Keratinocyte (primary cell): Measurements from ENCODE around the gene STAG3.

Experiments
- EZH2 ChIP-seq: IDR thresholded peaks from one replicate; pipeline ENCODE4 v1.6.1; 2012; ENCODE audit warnings: inconsistent platforms, mild to moderate bottlenecking, low read length, moderate library complexity
- TF ChIP-seq, protein P1 (sequence below), 3 experiments: IDR thresholded peaks in 1 of 3; conservative IDR thresholded peaks in 1 of 3; optimal IDR thresholded peaks in 1 of 3; 2 replicates in 2 of 3; 3 replicates in 1 of 3; pipeline versions ENCODE3 to v1.5.1; 2011; ENCODE audit warnings: low read length in 3 of 3, mild to moderate bottlenecking in 3 of 3, moderate library complexity in 2 of 3, control low read depth in 1 of 3, inconsistent platforms in 1 of 3; ENCODE audit not compliant: insufficient read depth in 2 of 3; ENCODE audit errors: extremely low read depth in 1 of 3

GRCh38 chr7:100222445-100223132 is 44.9 kb downstream of the STAG3 start:
- TF ChIP-seq, protein P1, sequence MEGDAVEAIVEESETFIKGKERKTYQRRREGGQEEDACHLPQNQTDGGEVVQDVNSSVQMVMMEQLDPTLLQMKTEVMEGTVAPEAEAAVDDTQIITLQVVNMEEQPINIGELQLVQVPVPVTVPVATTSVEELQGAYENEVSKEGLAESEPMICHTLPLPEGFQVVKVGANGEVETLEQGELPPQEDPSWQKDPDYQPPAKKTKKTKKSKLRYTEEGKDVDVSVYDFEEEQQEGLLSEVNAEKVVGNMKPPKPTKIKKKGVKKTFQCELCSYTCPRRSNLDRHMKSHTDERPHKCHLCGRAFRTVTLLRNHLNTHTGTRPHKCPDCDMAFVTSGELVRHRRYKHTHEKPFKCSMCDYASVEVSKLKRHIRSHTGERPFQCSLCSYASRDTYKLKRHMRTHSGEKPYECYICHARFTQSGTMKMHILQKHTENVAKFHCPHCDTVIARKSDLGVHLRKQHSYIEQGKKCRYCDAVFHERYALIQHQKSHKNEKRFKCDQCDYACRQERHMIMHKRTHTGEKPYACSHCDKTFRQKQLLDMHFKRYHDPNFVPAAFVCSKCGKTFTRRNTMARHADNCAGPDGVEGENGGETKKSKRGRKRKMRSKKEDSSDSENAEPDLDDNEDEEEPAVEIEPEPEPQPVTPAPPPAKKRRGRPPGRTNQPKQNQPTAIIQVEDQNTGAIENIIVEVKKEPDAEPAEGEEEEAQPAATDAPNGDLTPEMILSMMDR (optimal IDR thresholded peaks at IDR 0.05 in 1 of 3, IDR thresholded peaks at IDR 0.05 in 1 of 3, conservative IDR thresholded peaks at IDR 0.05 in 1 of 3; ENCODE audit: extremely low read depth in 1 of 3, insufficient read depth in 2 of 3, low read length in 3 of 3) = no peak
- TF ChIP-seq EZH2 = no peak
